GM13976 (cell line): Measurements from ENCODE around the gene CSNK1G2.

Source experiments
- DNase-seq: peaks from one replicate; pipeline ENCODE4 v3.0.0; 2012; ENCODE audit warnings: low spot score
- in situ Hi-C: fragments of 300-500 bp; cut with MboI; formaldehyde crosslinking; loops from one replicate; pipeline ENCODE4 v1.12.0; 2022; ENCODE audit warnings: low sequenced_read_pairs, mixed read lengths, inconsistent platforms; ENCODE audit not compliant: unreplicated experiment
- TF ChIP-seq, protein P1 (sequence below): IDR thresholded peaks from 2 replicates; pipeline ENCODE4 v1.5.1; 2012; ENCODE audit warnings: borderline replicate concordance, mild to moderate bottlenecking; ENCODE audit not compliant: insufficient read depth; ENCODE audit errors: extremely low read depth, missing control alignments, control extremely low read depth

CSNK1G2 gene

GRCh38 chr19:1954532-1954933, 13.6 kb downstream of the CSNK1G2 start:
- in situ Hi-C loops = no loop called here
- DNase-seq = no peak

GRCh38 chr19:1955171-1956121, 14.5 kb downstream of the CSNK1G2 start:
- in situ Hi-C loops = no loop called here
- TF ChIP-seq, protein P1, sequence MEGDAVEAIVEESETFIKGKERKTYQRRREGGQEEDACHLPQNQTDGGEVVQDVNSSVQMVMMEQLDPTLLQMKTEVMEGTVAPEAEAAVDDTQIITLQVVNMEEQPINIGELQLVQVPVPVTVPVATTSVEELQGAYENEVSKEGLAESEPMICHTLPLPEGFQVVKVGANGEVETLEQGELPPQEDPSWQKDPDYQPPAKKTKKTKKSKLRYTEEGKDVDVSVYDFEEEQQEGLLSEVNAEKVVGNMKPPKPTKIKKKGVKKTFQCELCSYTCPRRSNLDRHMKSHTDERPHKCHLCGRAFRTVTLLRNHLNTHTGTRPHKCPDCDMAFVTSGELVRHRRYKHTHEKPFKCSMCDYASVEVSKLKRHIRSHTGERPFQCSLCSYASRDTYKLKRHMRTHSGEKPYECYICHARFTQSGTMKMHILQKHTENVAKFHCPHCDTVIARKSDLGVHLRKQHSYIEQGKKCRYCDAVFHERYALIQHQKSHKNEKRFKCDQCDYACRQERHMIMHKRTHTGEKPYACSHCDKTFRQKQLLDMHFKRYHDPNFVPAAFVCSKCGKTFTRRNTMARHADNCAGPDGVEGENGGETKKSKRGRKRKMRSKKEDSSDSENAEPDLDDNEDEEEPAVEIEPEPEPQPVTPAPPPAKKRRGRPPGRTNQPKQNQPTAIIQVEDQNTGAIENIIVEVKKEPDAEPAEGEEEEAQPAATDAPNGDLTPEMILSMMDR = no peak
- DNase-seq = no peak

More at GRCh38 chr19:1954532-1954933, 13.6 kb downstream of the CSNK1G2 start:
- TF ChIP-seq, protein P1 = no peak

DNA sequence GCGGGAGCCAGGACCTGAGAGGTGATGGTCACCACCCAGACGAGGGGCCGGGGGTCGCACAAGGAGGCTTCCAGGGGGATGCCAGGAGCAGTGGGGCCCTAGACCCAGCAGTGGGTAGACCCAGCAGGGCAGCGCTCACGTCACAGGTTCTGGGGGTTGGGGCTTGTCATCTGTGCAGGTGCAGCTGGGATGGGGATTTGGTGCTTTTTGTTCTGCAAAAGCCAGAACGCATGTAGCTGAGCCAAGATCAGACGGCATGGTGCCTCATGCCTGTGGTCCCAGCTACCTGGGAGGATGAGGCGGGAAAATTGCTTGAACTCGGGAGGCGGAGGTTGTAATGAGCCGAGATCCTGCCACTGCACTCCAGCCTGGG, 15.1 kb downstream of the CSNK1G2 start:
- TF ChIP-seq, protein P1 = no peak
- in situ Hi-C loops = no loop called here

DNA sequence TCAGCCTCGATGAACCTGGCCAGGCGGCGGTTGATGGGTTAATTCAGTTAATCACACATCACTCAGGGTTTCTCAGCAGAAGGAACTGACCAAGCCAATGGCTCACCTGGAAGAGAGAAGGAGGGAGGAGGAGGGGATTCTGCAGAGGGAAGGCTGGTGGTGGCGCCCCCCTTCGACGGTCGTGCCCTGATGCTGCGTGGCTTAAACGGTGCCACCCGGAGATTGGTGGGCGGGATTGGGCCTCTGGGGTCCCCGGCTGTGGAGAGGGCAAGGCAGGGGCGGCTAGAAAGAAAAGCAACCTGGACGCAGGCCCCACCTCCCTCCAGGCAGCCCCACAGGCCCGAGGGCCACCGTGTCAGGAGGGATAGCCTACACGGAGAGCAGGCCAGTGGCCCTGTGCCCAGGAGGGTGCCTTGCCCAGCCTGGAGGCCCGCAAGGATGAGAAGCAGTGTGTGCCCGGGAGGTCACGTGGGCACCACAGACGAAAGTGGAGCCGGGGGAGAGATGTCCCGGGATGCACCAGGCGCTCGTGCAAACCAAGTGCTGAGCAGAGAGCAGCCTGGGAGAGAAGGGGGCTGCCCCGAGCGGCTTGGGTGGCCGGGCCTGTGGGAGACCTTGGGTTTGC, 16.0 kb downstream of the CSNK1G2 start:
- in situ Hi-C loops = no loop called here
- TF ChIP-seq, protein P1 = no peak
- DNase-seq = no peak

More for the DNA sequence above, 15.1 kb downstream of the CSNK1G2 start:
- no peak for DNase-seq

DNA sequence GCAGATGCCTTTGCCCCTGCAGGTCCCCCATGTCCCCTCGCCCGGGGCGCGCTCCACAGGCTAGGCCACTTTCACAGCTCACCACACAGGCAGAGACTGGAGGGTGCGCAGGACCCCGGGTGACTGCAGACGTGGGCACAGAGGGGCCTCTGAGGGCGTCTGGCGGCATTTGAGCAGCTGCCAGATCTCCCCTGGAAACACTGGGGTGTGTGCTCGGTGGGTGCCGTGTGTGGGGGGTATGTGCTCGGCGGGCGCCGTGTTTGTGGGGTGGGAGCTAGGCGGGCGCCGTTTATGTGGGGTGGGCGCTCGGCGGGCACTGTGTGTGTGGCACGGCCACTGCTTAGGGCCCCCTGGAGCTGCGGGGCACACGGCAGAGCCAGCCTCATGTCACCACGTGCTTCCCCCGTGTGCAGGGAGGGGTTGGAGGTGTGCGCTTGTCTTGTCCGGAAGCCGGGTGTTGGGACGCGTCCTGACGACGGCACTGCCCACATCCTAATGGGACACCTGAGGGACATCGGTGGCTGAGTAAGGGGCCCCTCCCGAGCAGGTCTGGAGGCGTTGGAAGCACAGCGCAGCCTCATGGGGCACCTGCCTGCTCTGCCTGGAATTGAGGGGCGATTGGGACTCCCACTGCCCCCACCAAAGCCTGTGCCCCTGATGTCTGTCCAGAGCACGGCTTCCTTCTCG, 16.7 kb downstream of the CSNK1G2 start:
- TF ChIP-seq, protein P1 = no peak
- in situ Hi-C loops = no loop called here
- no peak for DNase-seq

GRCh38 chr19:1959928-1960589, 19.1 kb downstream of the CSNK1G2 start:
- TF ChIP-seq, protein P1 = no peak
- in situ Hi-C loops = no loop called here
- DNase-seq = no peak
